Caco-2 (cell line): ENCODE measurements around the gene SCTR. TPM values are rescaled to one million over a fixed set of nuclear protein-coding genes. Genes with fewer than 3 reads are reported as not detected.

Experiments
- BruUV-seq: library from RNA; stranded (reverse); fragments of 400-500 nt; replicated peaks from 2 replicates; lab custom pipeline; 2021; lab: Mats Ljungman, UMichigan
- CTCF ChIA-PET: fragments of 300-600 bp; sonication (Branson Sonifier 250); formaldehyde crosslinking; loops from one replicate; lab custom pipeline; 2022; ENCODE audit warnings: antibody characterized with exemption; lab: Charles Lee
- POLR2A ChIA-PET: fragments of 300-600 bp; sonication (Branson Sonifier 250); formaldehyde crosslinking; loops from one replicate; lab custom pipeline; 2022; ENCODE audit warnings: antibody characterized with exemption; lab: Charles Lee
- DNase-seq, 2 experiments: peaks; one replicate each; pipeline versions ENCODE4 v3.0.0 to v3.0.0-alpha.2; 2020 to 2022
- H3K27me3 ChIP-seq: replicated peaks from 2 replicates; pipeline ENCODE4 v1.6.0; 2011; ENCODE audit warnings: low read length; ENCODE audit not compliant: control insufficient read depth, insufficient read depth
- H3K36me3 ChIP-seq: 2 replicates; pipeline ENCODE4 v1.5.1; 2011; ENCODE audit warnings: low read length; ENCODE audit not compliant: control insufficient read depth, insufficient read depth
- H3K4me1 ChIP-seq: fragments of 250-450 bp; sonication (Bioruptor Pico); 2 replicates; pipeline ENCODE4 v1.5.1; 2020; ENCODE audit warnings: mild to moderate bottlenecking
- H3K4me3 ChIP-seq: 2 replicates; pipeline ENCODE4 v1.5.1; 2011; ENCODE audit warnings: low read depth, mild to moderate bottlenecking, control low read depth, low read length
- H3K9me3 ChIP-seq: fragments of 250-450 bp; sonication (Bioruptor Pico); 2 replicates; pipeline ENCODE4 v1.5.1; 2020; ENCODE audit warnings: mild to moderate bottlenecking, moderate library complexity
- H3K27ac Mint-ChIP-seq: one replicate; pipeline ENCODE4 v1.8.0; 2022; ENCODE audit warnings: mixed read lengths; ENCODE audit not compliant: unreplicated experiment
- H3K27me3 Mint-ChIP-seq: one replicate; pipeline ENCODE4 v1.8.0; 2022; ENCODE audit warnings: mixed read lengths; ENCODE audit not compliant: insufficient read depth, unreplicated experiment
- H3K36me3 Mint-ChIP-seq: one replicate; pipeline ENCODE4 v1.8.0; 2022; ENCODE audit warnings: mild to moderate bottlenecking, mixed read lengths; ENCODE audit not compliant: insufficient read depth, unreplicated experiment
- H3K4me1 Mint-ChIP-seq: one replicate; pipeline ENCODE4 v1.8.0; 2022; ENCODE audit warnings: low read depth, mixed read lengths; ENCODE audit not compliant: unreplicated experiment
- H3K4me3 Mint-ChIP-seq: one replicate; pipeline ENCODE4 v1.8.0; 2022; ENCODE audit warnings: mild to moderate bottlenecking, moderate library complexity, mixed read lengths; ENCODE audit not compliant: unreplicated experiment
- H3K9me3 Mint-ChIP-seq: one replicate; pipeline ENCODE4 v1.8.0; 2022; ENCODE audit warnings: mixed read lengths; ENCODE audit not compliant: unreplicated experiment
- intact Hi-C: fragments of 100-400 bp; cut with micrococcal nuclease; formaldehyde crosslinking; loops from one replicate; pipeline ENCODE4 v1.10.0; 2022; ENCODE audit not compliant: unreplicated experiment
- total RNA-seq: library from RNA; stranded (reverse); gene quantifications from 2 replicates; pipeline ENCODE4 v1.2.3, GENCODE V29; 2022
- TF ChIP-seq, protein P1 (sequence below), 2 experiments: fragments of 200-600 bp in 1 of 2; IDR thresholded peaks; 1 replicate in 1 of 2; 2 replicates in 1 of 2; pipeline versions ENCODE4 v1.5.1 to v1.8.0; 2011 to 2022; ENCODE audit warnings: antibody characterized with exemption in 1 of 2, control low read depth in 1 of 2, inconsistent platforms in 1 of 2, low read depth in 1 of 2, low read length in 1 of 2, mild to moderate bottlenecking in 1 of 2, moderate library complexity in 1 of 2; ENCODE audit not compliant: insufficient read depth in 1 of 2, severe bottlenecking in 1 of 2, unreplicated experiment in 1 of 2

The SCTR gene
- total RNA-seq, 1 experiment from 2014 or later = not detected

GRCh38 chr2:119475857-119476244 lies 48.4 kb downstream of the SCTR start:
- H3K27me3 Mint-ChIP-seq = no peaks in the 10 kb centered on the region
- no peak overlapping the region for H3K4me3 Mint-ChIP-seq
- Histone ChIP-seq H3K36me3 (no peaks in the 10 kb centered on the region), H3K4me1 (peaks cover 13% of the 10 kb centered on the region), H3K9me3 (no peaks in the 10 kb centered on the region), H3K4me3 (no peak overlapping the region), H3K27me3 (no peaks in the 10 kb centered on the region)
- TF ChIP-seq, protein P1, sequence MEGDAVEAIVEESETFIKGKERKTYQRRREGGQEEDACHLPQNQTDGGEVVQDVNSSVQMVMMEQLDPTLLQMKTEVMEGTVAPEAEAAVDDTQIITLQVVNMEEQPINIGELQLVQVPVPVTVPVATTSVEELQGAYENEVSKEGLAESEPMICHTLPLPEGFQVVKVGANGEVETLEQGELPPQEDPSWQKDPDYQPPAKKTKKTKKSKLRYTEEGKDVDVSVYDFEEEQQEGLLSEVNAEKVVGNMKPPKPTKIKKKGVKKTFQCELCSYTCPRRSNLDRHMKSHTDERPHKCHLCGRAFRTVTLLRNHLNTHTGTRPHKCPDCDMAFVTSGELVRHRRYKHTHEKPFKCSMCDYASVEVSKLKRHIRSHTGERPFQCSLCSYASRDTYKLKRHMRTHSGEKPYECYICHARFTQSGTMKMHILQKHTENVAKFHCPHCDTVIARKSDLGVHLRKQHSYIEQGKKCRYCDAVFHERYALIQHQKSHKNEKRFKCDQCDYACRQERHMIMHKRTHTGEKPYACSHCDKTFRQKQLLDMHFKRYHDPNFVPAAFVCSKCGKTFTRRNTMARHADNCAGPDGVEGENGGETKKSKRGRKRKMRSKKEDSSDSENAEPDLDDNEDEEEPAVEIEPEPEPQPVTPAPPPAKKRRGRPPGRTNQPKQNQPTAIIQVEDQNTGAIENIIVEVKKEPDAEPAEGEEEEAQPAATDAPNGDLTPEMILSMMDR (IDR thresholded peaks at IDR 0.05; ENCODE audit: insufficient read depth in 1 of 2, low read depth in 1 of 2, low read length in 1 of 2, severe bottlenecking in 1 of 2, unreplicated experiment in 1 of 2) = no peak
- no peak overlapping the region for H3K27ac Mint-ChIP-seq
- no TSS peak for BruUV-seq
- CTCF ChIA-PET = interaction anchor here (0.6 to 2.5 kb wide), 17 partner anchors 10 to 465 kb away, joined by 3 to 18 read pairs (median 6); partner anchors contain the start of genes C2orf76, DBI and TMEM37
- DNase-seq = no peak
- POLR2A ChIA-PET = interaction anchor here (0.5 kb wide), 1 partner anchor 537 kb away, joined by 4 read pairs; the partner anchor contains the start of gene EPB41L5
- intact Hi-C loops = loop anchor here (1.0 kb wide), 3 partner anchors 69 to 165 kb away; no protein-coding TSS in a partner anchor
- H3K9me3 Mint-ChIP-seq = no peaks in the 10 kb centered on the region
- H3K4me1 Mint-ChIP-seq = peaks cover 8% of the 10 kb centered on the region
- H3K36me3 Mint-ChIP-seq = no peaks in the 10 kb centered on the region

GRCh38 chr2:119475225-119475856 lies 48.9 kb downstream of the SCTR start:
- Mint-ChIP-seq H3K36me3 (no peaks in the 10 kb centered on the region), H3K27me3 (no peaks in the 10 kb centered on the region), H3K27ac (no peak overlapping the region), H3K9me3 (no peaks in the 10 kb centered on the region), H3K4me3 (no peak overlapping the region), H3K4me1 (peaks cover 8% of the 10 kb centered on the region)
- Histone ChIP-seq H3K27me3 (no peaks in the 10 kb centered on the region), H3K4me3 (no peak overlapping the region), H3K9me3 (no peaks in the 10 kb centered on the region), H3K4me1 (peaks cover 8% of the 10 kb centered on the region), H3K36me3 (no peaks in the 10 kb centered on the region)
- DNase-seq = peak; percentile 28 to 41
- no TSS peak for BruUV-seq
- CTCF ChIA-PET = interaction anchor here (1.9 to 2.5 kb wide), 3 partner anchors 11 to 66 kb away, joined by 12 to 18 read pairs (median 13); no protein-coding TSS in a partner anchor
- intact Hi-C loops = no loop called here
- POLR2A ChIA-PET = no interaction called here
- TF ChIP-seq, protein P1 (IDR thresholded peaks at IDR 0.05; ENCODE audit: insufficient read depth in 1 of 2, low read depth in 1 of 2, low read length in 1 of 2, severe bottlenecking in 1 of 2, unreplicated experiment in 1 of 2) = peak in 1 of 2 experiments; percentile 33

GRCh38 chr2:119474371-119475224 lies 49.7 kb downstream of the SCTR start:
- Mint-ChIP-seq H3K4me3 (no peak overlapping the region), H3K27me3 (no peaks in the 10 kb centered on the region), H3K36me3 (no peaks in the 10 kb centered on the region), H3K4me1 (peaks cover 8% of the 10 kb centered on the region), H3K9me3 (no peaks in the 10 kb centered on the region), H3K27ac (no peak overlapping the region)
- Histone ChIP-seq H3K4me3 (no peak overlapping the region), H3K36me3 (no peaks in the 10 kb centered on the region), H3K27me3 (no peaks in the 10 kb centered on the region), H3K4me1 (peaks cover 5% of the 10 kb centered on the region), H3K9me3 (no peaks in the 10 kb centered on the region)
- no peak for DNase-seq
- no TSS peak for BruUV-seq
- TF ChIP-seq, protein P1 (IDR thresholded peaks at IDR 0.05; ENCODE audit: insufficient read depth in 1 of 2, low read depth in 1 of 2, low read length in 1 of 2, severe bottlenecking in 1 of 2, unreplicated experiment in 1 of 2) = no peak
- CTCF ChIA-PET = interaction anchor here (2.5 kb wide), 1 partner anchor 40 kb away, joined by 12 read pairs; no protein-coding TSS in a partner anchor
- POLR2A ChIA-PET = interaction anchor here (0.5 kb wide), 1 partner anchor 43 kb away, joined by 3 read pairs; the partner anchor contains the start of gene TMEM37
- intact Hi-C loops = no loop called here
